ENCODE data around the gene CCDC110.

The CCDC110 gene

GRCh38 chr4:185412412-185412811 is 59.1 kb downstream of the CCDC110 start:
- no peak for DNase-seq

GRCh38 chr4:185411849-185412248 is 59.7 kb downstream of the CCDC110 start:
- no peak for DNase-seq

- no peak for DNase-seq
Measured at GRCh38 chr4:185408432-185408831, 63.1 kb downstream of the CCDC110 start.

GRCh38 chr4:185405296-185405999 is 66.1 kb downstream of the CCDC110 start:
- no peak for DNase-seq

- DNase-seq: no peak
Measured at GRCh38 chr4:185404031-185404430, 67.5 kb downstream of the CCDC110 start.

- DNase-seq: no peak
Measured at GRCh38 chr4:185399466-185399865, 72.1 kb downstream of the CCDC110 start.

GRCh38 chr4:185398618-185399017 is 72.9 kb downstream of the CCDC110 start:
- DNase-seq: no peak

- DNase-seq: no peak
Measured at GRCh38 chr4:185396724-185397385, 74.7 kb downstream of the CCDC110 start, which contains the start of gene ANKRD37. TSS of gene ANKRD37 (plus strand) at chr4:185396841. CDS start at chr4:185396924, 83 bp downstream.

- peak; percentile 96 for DNase-seq
Measured at GRCh38 chr4:185395956-185396723, 75.4 kb downstream of the CCDC110 start.

GRCh38 chr4:185395238-185395955 is 76.1 kb downstream of the CCDC110 start, which contains the start of gene LRP2BP:
TSS of gene LRP2BP (minus strand) at chr4:185395924. CDS start at chr4:185378186, 17,738 bp downstream.
- DNase-seq: no peak

All from stimulated activated CD8-positive, alpha-beta memory T cell treated with anti-CD3 and anti-CD28 coated beads, Interleukin-4, amount 100 ng/mL, for 48 hours (primary cell).